ENCODE data around the gene RNF145. TPM values are rescaled to one million over a fixed set of nuclear protein-coding genes. Genes with fewer than 3 reads are reported as not detected.
"Not testable (repeated sequence)": the region's sequence is repeated elsewhere in the genome, so short reads cannot be mapped to it uniquely, and the experiment has no call there.

Gene RNF145
- total RNA-seq, 4 donors from 2014 or later: 39.7 to 56.4 (median 53.1) TPM

GRCh38 chr5:159149085-159149484 lies 60.3 kb downstream of the RNF145 start:
- ATAC-seq (ENCODE audit: low FRiP score) (no peak), DNase-seq (ENCODE audit: low spot score) (no peak)

GRCh38 chr5:159147976-159148375 lies 61.4 kb downstream of the RNF145 start:
- TF ChIP-seq CTCF (IDR thresholded peaks at IDR 0.05): no peak
- ATAC-seq (ENCODE audit: low FRiP score): no peak

More at GRCh38 chr5:159149085-159149484, 60.3 kb downstream of the RNF145 start:
- no peak for TF ChIP-seq CTCF (IDR thresholded peaks at IDR 0.05)

DNA sequence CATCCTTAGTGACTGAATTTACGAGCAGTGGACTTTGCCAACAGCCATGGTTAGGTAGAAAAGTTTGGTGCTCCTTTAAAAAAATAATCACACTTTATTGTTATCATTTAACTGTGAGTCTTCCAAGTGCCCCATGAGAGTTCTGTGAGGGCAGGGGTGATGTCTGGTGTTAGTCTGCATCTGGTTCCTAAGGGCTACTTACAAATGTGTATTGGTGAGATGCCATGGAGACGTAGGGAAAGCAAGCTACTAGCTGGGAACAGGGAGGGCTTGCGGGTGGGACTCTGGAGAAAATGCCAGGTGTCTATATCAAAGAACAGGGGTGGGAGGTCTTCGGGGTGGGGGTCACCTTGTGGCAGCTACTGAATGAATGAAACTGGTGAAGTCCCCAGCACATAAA lies 62.5 kb downstream of the RNF145 start:
- TF ChIP-seq CTCF (IDR thresholded peaks at IDR 0.05): no peak
- no peak for DNase-seq (ENCODE audit: low spot score)
- ATAC-seq (ENCODE audit: low FRiP score): no peak

More at GRCh38 chr5:159147976-159148375, 61.4 kb downstream of the RNF145 start:
- DNase-seq (ENCODE audit: low spot score): no peak

- ATAC-seq (ENCODE audit: low FRiP score); DNase-seq (ENCODE audit: low spot score): not testable (repeated sequence)
Measured at GRCh38 chr5:159145160-159145559, 64.2 kb downstream of the RNF145 start.

DNA sequence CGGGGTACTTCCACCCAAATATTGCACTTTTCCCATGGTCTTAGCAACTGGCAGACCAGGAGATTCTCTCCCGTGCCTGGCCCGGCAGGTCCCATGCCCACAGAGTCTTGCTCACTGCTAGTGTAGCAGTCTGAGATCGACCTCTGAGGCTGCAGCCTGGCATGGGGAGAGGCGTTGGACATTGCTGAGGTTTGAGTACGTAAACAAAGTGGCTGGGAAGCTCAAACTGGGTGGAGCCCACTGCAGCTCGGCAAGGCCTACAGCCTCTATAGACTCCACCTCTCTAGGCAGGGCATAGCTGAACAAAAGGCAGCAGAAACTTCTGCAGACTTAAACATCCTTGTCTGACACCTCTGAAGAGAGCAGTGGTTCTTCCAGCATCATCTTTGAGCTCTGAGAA lies 69.6 kb downstream of the RNF145 start:
- TF ChIP-seq CTCF (IDR thresholded peaks at IDR 0.05): no peak
- ATAC-seq (ENCODE audit: low FRiP score): no peak
- DNase-seq (ENCODE audit: low spot score): no peak

DNA sequence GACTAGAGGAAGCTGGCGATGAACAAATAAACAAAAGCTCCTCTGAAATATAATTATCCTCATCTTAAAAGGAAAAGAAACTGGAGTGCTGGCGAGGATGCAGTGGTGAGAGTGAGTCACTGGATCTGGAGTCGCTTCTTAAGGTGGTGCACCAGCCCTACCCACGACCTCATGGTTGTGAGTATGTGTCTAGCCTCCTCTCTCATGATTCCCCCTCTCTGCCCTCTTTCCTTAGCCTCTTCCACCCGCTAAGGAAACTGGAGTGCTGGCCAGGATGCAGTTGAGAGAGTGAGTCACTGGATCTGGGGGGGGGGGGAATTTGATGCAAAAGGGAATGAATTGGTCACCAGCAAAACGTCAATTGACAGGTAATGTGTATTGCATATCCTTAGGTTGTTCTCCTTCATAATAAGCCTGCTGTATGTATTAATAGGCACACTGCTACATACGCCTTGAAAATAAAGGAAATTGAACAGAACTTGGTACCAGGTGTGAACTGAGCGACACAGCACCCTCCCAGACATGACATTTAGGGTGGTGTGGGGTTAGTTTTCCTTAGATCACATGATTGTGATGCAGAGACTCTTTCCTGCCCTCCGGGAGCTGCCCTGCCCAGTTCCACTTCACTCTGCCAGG lies 73.3 kb downstream of the RNF145 start:
- DNase-seq (ENCODE audit: low spot score) (no peak), ATAC-seq (ENCODE audit: low FRiP score) (peak; percentile 72)
- no peak for TF ChIP-seq CTCF (IDR thresholded peaks at IDR 0.05)

GRCh38 chr5:159133041-159133741 lies 76.2 kb downstream of the RNF145 start:
- no peak for DNase-seq (ENCODE audit: low spot score)
- no peak for TF ChIP-seq CTCF (IDR thresholded peaks at IDR 0.05)
- peak; percentile 79 for ATAC-seq (ENCODE audit: low FRiP score)

All from omental fat pad (tissue), 4 donors.